Stimulated activated CD4-positive, alpha-beta T cell treated with anti-CD3 and anti-CD28 coated beads, Interleukin-15, amount 100 ng/mL, for 48 hours (primary cell): ENCODE data around the gene DHCR24.

Experiments used
- DNase-seq, 2 donors: peaks; one replicate each; pipeline ENCODE4 v3.0.0-alpha.2; 2020; ENCODE audit warnings: low read depth in 2 of 2

Gene DHCR24

GRCh38 chr1:54845772-54846171, 41.2 kb downstream of the DHCR24 start:
- DNase-seq, result no peak

GRCh38 chr1:54844564-54844963, 42.4 kb downstream of the DHCR24 start:
- DNase-seq, result no peak

DNA sequence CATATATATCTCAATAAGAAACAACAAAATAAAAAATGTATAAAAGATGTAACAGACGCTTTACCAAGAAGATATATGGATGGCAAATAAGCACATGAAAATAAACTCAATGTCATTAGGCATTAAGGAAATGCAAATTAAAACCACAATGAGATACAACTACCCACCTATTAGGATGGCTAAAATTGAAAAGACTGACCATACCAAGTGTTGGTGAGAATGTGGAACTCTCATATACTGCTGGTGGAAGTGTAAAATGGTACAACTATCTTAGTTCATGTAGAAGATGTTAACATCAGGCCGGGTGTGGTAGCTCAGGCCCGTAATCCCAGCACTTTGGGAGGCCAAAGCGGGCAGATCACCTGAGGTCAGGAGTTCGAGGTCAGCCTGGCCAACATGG, 43.5 kb downstream of the DHCR24 start:
- no peak for DNase-seq

- no peak for DNase-seq
Measured at GRCh38 chr1:54842963-54843362, 44.0 kb downstream of the DHCR24 start.

- no peak for DNase-seq
Measured at GRCh38 chr1:54842206-54842915, 44.6 kb downstream of the DHCR24 start.

DNA sequence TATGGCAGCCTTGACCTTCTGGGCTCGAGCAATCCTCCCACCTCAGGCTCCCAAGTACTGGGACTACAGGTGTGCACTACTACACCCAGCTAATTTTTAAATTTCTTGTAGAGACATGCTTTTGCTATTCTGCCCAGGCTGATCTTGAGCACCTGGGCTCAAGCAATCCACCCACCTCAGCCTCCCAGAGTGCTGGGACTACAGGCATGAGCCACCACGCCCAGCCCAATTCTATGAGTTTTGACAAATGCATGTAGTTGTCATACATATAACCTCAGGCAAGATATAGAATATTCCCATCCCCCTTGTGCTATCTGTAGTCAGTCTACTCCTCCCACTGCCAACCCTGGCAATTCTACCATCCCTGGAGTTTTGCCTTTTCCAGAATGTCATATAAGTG, 47.2 kb downstream of the DHCR24 start:
- DNase-seq, result no peak

DNA sequence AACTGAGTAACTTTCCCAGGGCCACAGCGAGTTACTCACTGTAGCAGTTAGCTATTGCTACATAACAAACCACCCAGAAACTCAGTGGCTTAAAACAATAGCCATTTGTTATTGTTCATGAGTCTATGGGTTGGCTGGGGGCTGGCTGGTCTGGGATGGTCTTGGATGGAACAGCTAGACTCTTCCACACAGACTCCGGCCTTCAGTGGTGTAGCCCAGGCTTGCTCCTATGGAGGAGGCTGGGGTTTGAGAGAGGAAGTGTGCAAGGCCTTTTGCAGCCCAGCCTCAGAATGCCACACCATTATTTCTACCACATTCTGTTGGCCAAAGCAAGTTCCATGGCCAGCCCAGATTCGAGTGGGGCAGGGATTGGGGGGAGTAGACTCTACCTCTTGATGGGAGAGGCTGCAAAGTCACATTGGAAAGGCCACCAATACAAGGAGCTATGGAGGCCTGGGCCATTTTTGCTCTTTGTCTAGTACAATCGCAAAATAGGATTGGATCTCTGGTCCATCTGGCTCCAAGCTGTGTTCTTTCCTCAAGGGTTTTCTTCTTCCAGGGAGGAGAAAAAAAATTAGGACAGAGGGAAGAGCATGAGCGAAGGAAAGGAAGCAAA, 48.3 kb downstream of the DHCR24 start:
- no peak for DNase-seq

DNA sequence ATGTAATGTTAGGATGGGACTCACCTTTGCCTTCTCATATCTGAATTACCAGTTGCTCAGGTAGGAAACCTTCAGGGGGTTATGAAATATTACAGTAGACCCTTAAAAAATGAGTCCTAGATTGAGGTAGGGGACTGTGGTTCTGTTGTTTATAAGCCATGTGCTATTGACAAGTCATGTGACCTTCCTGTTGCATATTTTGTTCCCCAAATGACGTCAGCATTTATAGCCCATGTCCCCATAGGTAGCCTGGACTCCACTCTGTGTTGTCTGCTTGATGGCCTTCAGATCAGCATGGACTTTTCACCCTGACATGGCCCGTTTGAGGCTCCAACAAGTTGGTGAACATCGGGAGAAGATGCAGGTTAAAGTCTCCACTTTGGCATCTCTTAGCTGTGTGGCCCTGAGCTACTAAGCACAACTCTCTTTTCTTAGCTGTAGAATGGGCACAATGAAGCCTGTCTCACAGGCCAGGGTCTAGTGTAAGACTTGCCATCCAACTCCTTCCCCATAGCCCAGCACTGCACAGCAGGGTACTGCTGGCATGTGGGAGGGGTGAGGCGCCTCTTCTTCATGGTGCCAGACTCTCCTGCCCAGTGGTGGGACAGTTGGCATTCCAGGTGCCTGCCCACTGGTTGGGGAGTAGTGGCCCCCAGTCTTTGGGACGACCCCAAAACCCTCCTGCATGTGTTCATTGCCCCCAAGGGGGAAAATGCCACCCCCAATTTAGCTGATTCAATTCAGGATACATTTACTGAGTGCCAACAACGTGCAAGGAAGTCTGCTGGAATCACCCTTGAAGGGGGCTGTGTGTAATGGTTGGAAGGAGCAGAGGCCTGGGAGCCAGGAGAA, 49.8 kb downstream of the DHCR24 start:
- no peak for DNase-seq

- DNase-seq, result no peak
Measured at GRCh38 chr1:54836594-54836993, 50.4 kb downstream of the DHCR24 start.

DNA sequence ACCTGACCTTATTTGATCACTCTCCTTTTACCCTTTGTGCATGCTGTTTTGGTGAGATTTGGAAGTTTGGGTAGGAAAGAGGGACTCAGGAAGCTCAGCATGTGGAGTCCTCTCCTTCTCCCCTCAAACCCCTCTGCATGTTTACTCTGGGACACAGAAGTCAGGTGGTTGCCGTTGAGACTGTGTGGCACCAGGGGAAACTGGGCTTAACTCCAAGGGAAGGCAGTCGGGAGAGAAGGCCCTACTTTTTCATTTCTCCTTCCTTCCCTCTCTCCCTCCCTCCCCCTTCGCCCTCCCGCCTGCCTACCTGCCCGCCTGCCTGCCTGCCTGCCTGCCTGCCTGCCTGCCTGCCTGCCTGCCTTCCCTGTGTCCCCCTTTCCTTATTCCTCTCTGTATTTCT, 51.0 kb downstream of the DHCR24 start:
- no peak for DNase-seq

DNA sequence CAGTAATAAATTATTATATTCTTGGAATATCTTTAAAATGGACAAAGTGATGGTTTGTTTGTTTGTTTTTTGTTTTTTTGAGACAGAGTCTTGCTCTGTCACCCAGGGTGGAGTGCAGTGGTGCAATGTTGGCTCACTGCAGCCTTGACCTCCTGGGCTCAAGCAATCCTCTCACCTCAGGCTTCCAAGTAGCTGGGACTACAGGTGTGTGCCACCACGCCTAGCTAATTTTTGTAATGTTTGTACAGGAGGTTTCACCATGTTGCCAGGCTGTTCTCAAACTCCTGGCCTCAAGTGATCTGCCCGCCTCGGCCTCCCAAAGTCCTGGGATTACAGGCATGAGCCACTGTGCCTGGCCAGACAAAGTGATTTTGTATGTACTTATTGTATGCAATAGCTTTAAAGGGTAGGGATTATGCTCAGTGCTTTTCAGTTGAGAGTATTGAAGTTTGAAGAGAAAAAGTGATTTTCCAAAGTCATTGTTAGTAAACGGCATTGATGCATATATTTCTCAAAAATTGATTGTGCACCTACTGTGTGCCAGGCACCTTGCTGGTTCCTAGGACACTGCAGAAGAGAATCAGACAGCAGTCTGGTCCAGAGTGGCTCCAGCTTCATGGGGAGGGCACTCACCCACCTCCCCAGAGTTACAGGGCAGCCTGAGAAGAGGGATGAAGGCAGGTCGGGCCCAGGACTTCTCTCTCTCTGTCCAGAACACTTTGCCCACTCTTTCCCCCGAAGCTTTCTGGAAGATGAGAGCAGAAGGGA, 51.7 kb downstream of the DHCR24 start:
- DNase-seq, result no peak

- no peak for DNase-seq
Measured at GRCh38 chr1:54834007-54834541, 52.9 kb downstream of the DHCR24 start.

DNA sequence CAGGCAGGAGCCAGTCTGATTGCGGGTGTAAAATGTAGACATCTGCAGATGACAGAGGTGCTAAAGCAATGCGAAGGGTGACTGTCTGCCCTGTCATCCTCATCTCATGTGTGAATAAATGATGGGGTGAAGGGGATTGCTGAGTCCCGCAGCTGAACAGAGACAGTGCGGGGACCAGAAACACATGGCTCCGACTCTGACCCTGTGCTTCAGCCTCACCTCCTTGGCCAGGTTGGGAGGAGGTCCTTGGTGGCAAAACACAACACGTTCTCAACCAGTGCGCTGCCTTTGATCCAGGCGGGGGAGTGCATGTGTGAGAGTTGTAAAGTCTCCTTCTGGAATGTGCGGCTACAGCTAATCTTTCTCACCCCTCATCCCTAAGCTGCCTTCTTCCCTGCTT, 53.9 kb downstream of the DHCR24 start:
- DNase-seq, result no peak

GRCh38 chr1:54826226-54826816, 60.7 kb downstream of the DHCR24 start:
- DNase-seq, result no peak

GRCh38 chr1:54825696-54826095, 61.3 kb downstream of the DHCR24 start:
- DNase-seq, result no peak

- no peak for DNase-seq
Measured at GRCh38 chr1:54823670-54824069, 63.3 kb downstream of the DHCR24 start.

DNA sequence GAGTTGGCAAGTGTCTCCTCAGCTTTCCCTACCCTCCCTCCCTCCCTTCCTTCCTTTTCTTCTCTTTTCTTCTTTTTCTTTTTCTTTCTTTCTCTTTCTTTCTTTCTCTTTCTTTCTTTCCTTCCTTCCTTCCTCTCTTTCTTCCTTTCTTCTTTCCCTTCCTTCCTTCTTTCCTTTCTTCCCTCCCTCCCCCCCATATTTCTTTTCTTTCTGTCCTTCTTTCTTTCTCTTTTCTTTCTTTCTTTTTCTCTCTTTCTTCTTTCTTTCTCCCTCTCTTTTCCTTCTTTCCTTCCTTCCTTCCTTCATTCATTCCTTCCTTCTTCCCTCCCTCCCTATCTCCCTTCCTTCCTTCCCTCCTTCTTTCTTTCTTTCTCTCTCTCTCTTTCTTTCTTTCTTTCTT, 67.3 kb downstream of the DHCR24 start:
- DNase-seq, result no peak

- no peak for DNase-seq
Measured at GRCh38 chr1:54819195-54819536, 67.8 kb downstream of the DHCR24 start.

GRCh38 chr1:54818461-54819194, 68.4 kb downstream of the DHCR24 start:
- DNase-seq, result no peak

DNA sequence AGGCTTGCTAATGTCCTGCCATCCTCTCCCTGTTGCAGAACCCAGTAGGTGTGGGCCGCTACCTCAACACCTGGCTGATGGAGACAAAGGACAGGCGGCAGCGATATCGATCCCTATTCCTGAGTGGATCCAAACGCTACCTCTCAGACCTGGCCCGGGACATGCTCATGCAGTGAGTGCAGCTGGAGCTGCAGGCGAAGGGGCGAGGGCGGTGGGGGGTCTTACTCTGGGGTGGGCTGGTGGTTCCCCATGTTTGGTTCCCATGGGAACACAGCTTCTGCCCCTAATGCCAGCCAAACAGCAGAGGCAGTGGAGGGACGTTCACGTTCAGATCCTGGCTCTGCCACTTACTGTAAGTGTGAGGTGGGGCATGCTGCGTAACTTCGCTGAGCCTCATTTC, 70.0 kb downstream of the DHCR24 start:
- no peak for DNase-seq

- no peak for DNase-seq
Measured at GRCh38 chr1:54816130-54816529, 70.9 kb downstream of the DHCR24 start.
